Upper lobe of right lung (tissue), 1 donor: ENCODE results near the gene ATP11B. TPM values are rescaled to one million over a fixed set of nuclear protein-coding genes. Genes with fewer than 3 reads are reported as not detected.

Source experiments
- ATAC-seq: fragments of 200-7000 bp; cut with Tn5 transposase; one replicate; pipeline ENCODE4 v1.9.1; 2020; ENCODE audit warnings: mild to moderate bottlenecking, moderate library complexity
- DNase-seq: peaks from one replicate; pipeline ENCODE4 v3.0.0-alpha.2; 2020
- H3K27ac ChIP-seq: fragments of 200-600 bp; one replicate; pipeline ENCODE4 v1.8.0; 2022
- H3K27me3 ChIP-seq: fragments of 200-600 bp; one replicate; pipeline ENCODE4 v1.8.0; 2022; ENCODE audit warnings: mild to moderate bottlenecking
- H3K36me3 ChIP-seq: fragments of 200-600 bp; one replicate; pipeline ENCODE4 v1.8.0; 2022
- H3K4me1 ChIP-seq: fragments of 200-600 bp; one replicate; pipeline ENCODE4 v1.8.0; 2022
- H3K4me3 ChIP-seq: fragments of 200-600 bp; one replicate; pipeline ENCODE4 v1.8.0; 2022; ENCODE audit warnings: mild to moderate bottlenecking
- H3K9me3 ChIP-seq: fragments of 200-600 bp; one replicate; pipeline ENCODE4 v1.8.0; 2022
- CTCF ChIP-seq: fragments of 200-600 bp; IDR thresholded peaks from one replicate; pipeline ENCODE4 v1.8.0; 2022; ENCODE audit warnings: antibody characterized with exemption
- intact Hi-C: fragments of 100-400 bp; cut with DNase I; formaldehyde crosslinking; loops from one replicate; pipeline ENCODE4 v1.11.0; 2022
- total RNA-seq: library from RNA; stranded (reverse); fragmentation: NEBNext Ultra II Directional; extraction: Animal tissue kit (Norgen Biotek cat#: 25700); gene quantifications from one replicate; pipeline ENCODE4 v1.2.1, GENCODE V29; 2021
- donor health status: DM: no; HTN: yes; CAD: no; lungs with severe emphysema.

The ATP11B gene
- total RNA-seq, 1 donor from 2014 or later = 70.7 TPM

GRCh38 chr3:182787302-182788036 lies 5.8 kb upstream of the ATP11B start:
- no peaks in the 10 kb centered on the region for H3K36me3 ChIP-seq
- no peak overlapping the region for H3K27ac ChIP-seq
- H3K4me3 ChIP-seq = no peak overlapping the region
- DNase-seq (no peak), ATAC-seq (no peak)
- no peak for TF ChIP-seq CTCF
- peaks cover 2% of the 10 kb centered on the region for H3K4me1 ChIP-seq
- intact Hi-C loops = no loop called here
- H3K9me3 ChIP-seq = no peaks in the 10 kb centered on the region
- peaks cover 6% of the 10 kb centered on the region for H3K27me3 ChIP-seq

GRCh38 chr3:182789371-182789770 lies 3.9 kb upstream of the ATP11B start:
- H3K27me3 ChIP-seq = no peaks in the 10 kb centered on the region
- DNase-seq (no peak), ATAC-seq (no peak)
- H3K4me1 ChIP-seq = peaks cover 6% of the 10 kb centered on the region
- H3K9me3 ChIP-seq = no peaks in the 10 kb centered on the region
- no peak overlapping the region for H3K4me3 ChIP-seq
- intact Hi-C loops = no loop called here
- no peaks in the 10 kb centered on the region for H3K36me3 ChIP-seq
- no peak overlapping the region for H3K27ac ChIP-seq
- no peak for TF ChIP-seq CTCF

- no peak for DNase-seq
- H3K9me3 ChIP-seq = no peaks in the 10 kb centered on the region
- intact Hi-C loops = no loop called here
- no peaks in the 10 kb centered on the region for H3K36me3 ChIP-seq
- TF ChIP-seq CTCF = no peak
- ATAC-seq = no peak
- no peak overlapping the region for H3K4me3 ChIP-seq
- H3K4me1 ChIP-seq = peaks cover 12% of the 10 kb centered on the region
- no peaks in the 10 kb centered on the region for H3K27me3 ChIP-seq
- no peak overlapping the region for H3K27ac ChIP-seq
Measured at GRCh38 chr3:182790612-182791011, 2.7 kb upstream of the ATP11B start.

- Histone ChIP-seq H3K9me3 (no peaks in the 10 kb centered on the region), H3K27ac (peak overlapping the region; percentile 95), H3K4me3 (peak overlapping the region; percentile 80), H3K36me3 (no peaks in the 10 kb centered on the region), H3K27me3 (no peaks in the 10 kb centered on the region), H3K4me1 (peaks cover 20% of the 10 kb centered on the region)
- DNase-seq (peak; percentile 80), ATAC-seq (peak; percentile 82)
- intact Hi-C loops = no loop called here
- no peak for TF ChIP-seq CTCF
Measured at GRCh38 chr3:182793663-182794454, 555 bp downstream of the ATP11B start.

GRCh38 chr3:182794455-182795388 lies 1.4 kb downstream of the ATP11B start:
- H3K9me3 ChIP-seq = no peaks in the 10 kb centered on the region
- peak overlapping the region; percentile 95 for H3K27ac ChIP-seq
- H3K4me3 ChIP-seq = peak overlapping the region; percentile 80
- no peaks in the 10 kb centered on the region for H3K36me3 ChIP-seq
- peaks cover 20% of the 10 kb centered on the region for H3K4me1 ChIP-seq
- ATAC-seq = no peak
- no peak for TF ChIP-seq CTCF
- no peaks in the 10 kb centered on the region for H3K27me3 ChIP-seq
- no peak for DNase-seq
- intact Hi-C loops = no loop called here
